Central memory CD4-positive, alpha-beta T cell (primary cell): ENCODE measurements around the gene MCOLN2.
A peak's percentile ranks its signal among the peaks of the same experiment; 100 is the strongest.
"Not testable (repeated sequence)": the region's sequence is repeated elsewhere in the genome, so short reads cannot be mapped to it uniquely, and the experiment has no call there.

Source experiments
- DNase-seq: peaks from one replicate; pipeline ENCODE4 v3.0.0; 2022
- total RNA-seq, 3 experiments: gene quantifications; one replicate each; lab custom pipeline; 2026; lab: John Stamatoyannopoulos, UW

Gene MCOLN2
- total RNA-seq = 18.7 to 76.3 (median 49.2) reads per million in 3 experiments

GRCh38 chr1:84996846-84997666 lies at the start of gene MCOLN2:
Gene MCOLN2, minus strand, starts transcription at chr1:84997113. Its CDS starts 241 bp downstream, at chr1:84996872.
- peak; percentile 39 for DNase-seq

GRCh38 chr1:85042413-85042812 lies 45.5 kb upstream of the MCOLN2 start:
- no peak for DNase-seq

GRCh38 chr1:85041793-85042192 lies 44.9 kb upstream of the MCOLN2 start:
- no peak for DNase-seq

GRCh38 chr1:85033221-85033620 lies 36.3 kb upstream of the MCOLN2 start:
- DNase-seq = no peak

- DNase-seq = no peak
Observed at GRCh38 chr1:85030536-85030935, 33.6 kb upstream of the MCOLN2 start.

- DNase-seq = no peak
Observed at GRCh38 chr1:85028151-85028550, 31.2 kb upstream of the MCOLN2 start.

- peak; percentile 30 for DNase-seq
Observed at GRCh38 chr1:85027242-85027983, 30.5 kb upstream of the MCOLN2 start.

- DNase-seq = no peak
Observed at GRCh38 chr1:85025940-85026339, 29.0 kb upstream of the MCOLN2 start.

GRCh38 chr1:85024736-85025135 lies 27.8 kb upstream of the MCOLN2 start:
- DNase-seq = no peak

GRCh38 chr1:85022700-85023099 lies 25.8 kb upstream of the MCOLN2 start:
- DNase-seq = no peak

GRCh38 chr1:85019994-85020393 lies 23.1 kb upstream of the MCOLN2 start:
- no peak for DNase-seq

- no peak for DNase-seq
Observed at GRCh38 chr1:85015826-85016225, 18.9 kb upstream of the MCOLN2 start.

- peak; percentile 29 for DNase-seq
Observed at GRCh38 chr1:85005641-85006040, 8.7 kb upstream of the MCOLN2 start.

- no peak for DNase-seq
Observed at GRCh38 chr1:85001742-85002141, 4.8 kb upstream of the MCOLN2 start.

GRCh38 chr1:84998642-84999280 lies 1.8 kb upstream of the MCOLN2 start:
- DNase-seq = peak; percentile 51

GRCh38 chr1:84997667-84998600 lies 1.0 kb upstream of the MCOLN2 start:
- peak; percentile 11 for DNase-seq

- DNase-seq = peak; percentile 20
Observed at GRCh38 chr1:84995484-84996334, 1.2 kb downstream of the MCOLN2 start.

GRCh38 chr1:84991097-84991920 lies 5.6 kb downstream of the MCOLN2 start:
- no peak for DNase-seq

- no peak for DNase-seq
Observed at GRCh38 chr1:84988588-84988987, 8.3 kb downstream of the MCOLN2 start.

- not testable (repeated sequence) for DNase-seq
Observed at GRCh38 chr1:84986561-84986960, 10.4 kb downstream of the MCOLN2 start.
